ENCODE results near the gene RAB8B. TPM values are rescaled to one million over a fixed set of nuclear protein-coding genes. Genes with fewer than 3 reads are reported as not detected.

Gene RAB8B
- total and polyA plus RNA-seq, 10 of the 15 experiments (the other 5 are each of a cell fraction or from before 2014, with no cell fraction given), result 17.8 to 104 (median 65.1) TPM

GRCh38 chr15:63191895-63192618 is 2.7 kb downstream of the RAB8B start (continued):
- TF ChIP-seq DPF2 (IDR thresholded peaks at IDR 0.05) (peak; percentile 85; the same call in 1 of the 2 replicates), MAX (IDR thresholded peaks at IDR 0.05; ENCODE audit: low read depth, low read length) (no peak), PRDM15 (CRISPR knock-in tag; IDR thresholded peaks at IDR 0.05) (no peak), ZNF622 (IDR thresholded peaks at IDR 0.05) (no peak), KDM1A (IDR thresholded peaks at IDR 0.05; ENCODE audit: borderline replicate concordance) (no peak), CBX5 (IDR thresholded peaks at IDR 0.05; ENCODE audit: low read depth) (no peak), SUZ12 (IDR thresholded peaks at IDR 0.05; ENCODE audit: unreplicated experiment) (no peak), FOXK2 (IDR thresholded peaks at IDR 0.05) (no peak), NRF1 (conservative IDR thresholded peaks at IDR 0.05; ENCODE audit: low read depth, low read length) (no peak), IRF4 (IDR thresholded peaks at IDR 0.05; ENCODE audit: low read depth, low read length) (no peak), EP300 (IDR thresholded peaks at IDR 0.05; ENCODE audit: borderline replicate concordance in 1 of 2, control insufficient read depth in 1 of 2, low read depth in 2 of 2, low read length in 2 of 2) (peak; percentile 81 to 89), ZNF592 (IDR thresholded peaks at IDR 0.05) (no peak), ZNF207 (IDR thresholded peaks at IDR 0.05; ENCODE audit: borderline replicate concordance) (no peak; the same call in 1 of the 2 replicates), JUNB (IDR thresholded peaks at IDR 0.05) (0 out of 2 replicates have a peak, but pooled peaks have one; percentile 22), BRCA1 (IDR thresholded peaks at IDR 0.05; ENCODE audit: low read depth, low read length) (no peak), USF1 (IDR thresholded peaks at IDR 0.05; ENCODE audit: borderline replicate concordance, extremely low read length, insufficient read depth, low read depth, low read length) (no peak), PAX8 (IDR thresholded peaks at IDR 0.05) (0 out of 2 replicates have a peak, but pooled peaks have one; percentile 88), CHD4 (IDR thresholded peaks at IDR 0.05) (no peak), MEF2A (IDR thresholded peaks at IDR 0.05; ENCODE audit: insufficient read depth, low read depth, low read length) (peak; percentile 57; the same call in 1 of the 2 replicates), IRF3 (IDR thresholded peaks at IDR 0.05) (no peak), CREM (IDR thresholded peaks at IDR 0.05; ENCODE audit: low read depth) (peak; percentile 76)

Measured in GM12878 (cell line).